ENCODE measurements around the gene LRP1. TPM values are rescaled to one million over a fixed set of nuclear protein-coding genes. Genes with fewer than 3 reads are reported as not detected.

Gene LRP1
- total RNA-seq, 1 donor from 2014 or later = 708 TPM

DNA sequence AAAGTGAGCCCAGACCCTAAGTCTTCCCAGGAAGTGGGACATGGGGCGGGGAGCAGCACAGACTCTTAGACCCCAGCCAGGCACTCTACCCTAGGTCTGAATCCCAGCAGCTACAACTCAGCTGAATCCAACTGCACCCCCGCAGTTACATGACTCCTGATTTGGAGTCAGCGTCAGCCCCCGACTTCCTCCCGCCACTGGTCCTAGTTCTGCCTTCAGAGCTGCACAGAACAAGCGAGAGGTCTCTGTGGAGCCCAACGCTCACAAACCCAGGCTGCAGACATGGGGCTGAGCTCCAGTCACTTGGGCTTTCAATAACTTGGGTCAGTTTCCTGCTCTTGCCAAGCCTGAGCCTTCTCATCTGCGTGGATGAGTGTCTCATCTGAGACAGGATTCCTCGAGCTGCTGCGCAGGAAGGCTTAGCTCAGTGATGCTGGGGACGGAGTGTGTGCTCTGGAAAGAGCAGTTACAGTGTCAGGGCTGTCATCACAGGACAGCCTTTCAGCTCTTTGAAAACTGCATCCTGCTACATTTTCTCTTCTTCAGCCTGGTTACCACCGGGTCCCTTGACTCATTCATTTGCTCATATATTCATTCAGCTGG is 57.7 kb downstream of the LRP1 start:
- no peak for DNase-seq (ENCODE audit: low spot score in 2 of 2)
- Histone ChIP-seq H3K36me3 (peaks cover 89 to 91% of the 10 kb centered on the region in 2 donors), H3K4me3 (no peak overlapping the region), H3K27me3 (no peaks in the 10 kb centered on the region), H3K27ac (no peak overlapping the region), H3K4me1 (no peaks in the 10 kb centered on the region), H3K9me3 (no peaks in the 10 kb centered on the region)
- TF ChIP-seq, protein P1, sequence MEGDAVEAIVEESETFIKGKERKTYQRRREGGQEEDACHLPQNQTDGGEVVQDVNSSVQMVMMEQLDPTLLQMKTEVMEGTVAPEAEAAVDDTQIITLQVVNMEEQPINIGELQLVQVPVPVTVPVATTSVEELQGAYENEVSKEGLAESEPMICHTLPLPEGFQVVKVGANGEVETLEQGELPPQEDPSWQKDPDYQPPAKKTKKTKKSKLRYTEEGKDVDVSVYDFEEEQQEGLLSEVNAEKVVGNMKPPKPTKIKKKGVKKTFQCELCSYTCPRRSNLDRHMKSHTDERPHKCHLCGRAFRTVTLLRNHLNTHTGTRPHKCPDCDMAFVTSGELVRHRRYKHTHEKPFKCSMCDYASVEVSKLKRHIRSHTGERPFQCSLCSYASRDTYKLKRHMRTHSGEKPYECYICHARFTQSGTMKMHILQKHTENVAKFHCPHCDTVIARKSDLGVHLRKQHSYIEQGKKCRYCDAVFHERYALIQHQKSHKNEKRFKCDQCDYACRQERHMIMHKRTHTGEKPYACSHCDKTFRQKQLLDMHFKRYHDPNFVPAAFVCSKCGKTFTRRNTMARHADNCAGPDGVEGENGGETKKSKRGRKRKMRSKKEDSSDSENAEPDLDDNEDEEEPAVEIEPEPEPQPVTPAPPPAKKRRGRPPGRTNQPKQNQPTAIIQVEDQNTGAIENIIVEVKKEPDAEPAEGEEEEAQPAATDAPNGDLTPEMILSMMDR (IDR thresholded peaks at IDR 0.05) = no peak
- intact Hi-C loops (cut with DNase I) = no loop called here

DNA sequence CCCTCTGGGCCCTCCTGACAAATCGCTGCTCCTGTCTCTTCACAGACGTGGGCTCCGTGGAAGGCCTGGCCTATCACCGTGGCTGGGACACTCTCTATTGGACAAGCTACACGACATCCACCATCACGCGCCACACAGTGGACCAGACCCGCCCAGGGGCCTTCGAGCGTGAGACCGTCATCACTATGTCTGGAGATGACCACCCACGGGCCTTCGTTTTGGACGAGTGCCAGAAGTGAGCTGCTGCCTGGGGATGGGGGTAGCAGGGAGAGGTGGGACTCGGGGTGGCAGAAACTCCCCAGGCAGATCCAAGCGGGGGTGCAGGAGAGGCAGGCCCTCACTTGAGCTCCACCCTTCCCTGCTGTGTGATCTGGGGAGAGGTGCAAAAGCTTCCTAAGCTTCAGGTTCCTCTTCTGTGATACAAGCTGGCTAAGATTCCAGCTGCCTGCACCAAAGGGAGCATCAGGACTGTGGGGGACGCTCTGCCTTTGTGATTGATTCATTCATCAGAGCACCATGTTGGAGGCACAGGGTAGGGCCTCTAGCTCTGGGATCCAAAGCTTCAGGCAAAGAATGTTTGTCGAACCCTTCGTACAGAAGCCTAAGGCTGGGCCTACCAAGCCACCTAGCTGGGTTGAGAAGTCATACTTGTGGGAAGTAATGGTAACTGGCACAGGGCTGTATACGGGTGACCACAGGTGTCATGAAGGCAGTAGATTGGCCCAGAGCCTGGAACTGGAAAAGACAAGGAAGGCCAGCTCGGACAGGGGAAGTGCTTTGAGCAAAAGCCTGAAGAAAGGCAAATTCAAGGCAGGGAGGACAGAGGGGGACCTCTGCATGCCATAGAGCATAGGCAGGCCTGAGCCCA is 59.2 kb downstream of the LRP1 start:
- H3K4me3 ChIP-seq = no peak overlapping the region
- H3K9me3 ChIP-seq = no peaks in the 10 kb centered on the region
- H3K4me1 ChIP-seq = no peaks in the 10 kb centered on the region
- no peaks in the 10 kb centered on the region for H3K27me3 ChIP-seq
- no peak for DNase-seq (ENCODE audit: low spot score in 2 of 2)
- intact Hi-C loops (cut with DNase I) = no loop called here
- TF ChIP-seq, protein P1 (IDR thresholded peaks at IDR 0.05) = no peak
- H3K27ac ChIP-seq = no peak overlapping the region
- peaks cover 91 to 95% of the 10 kb centered on the region in 2 donors for H3K36me3 ChIP-seq

DNA sequence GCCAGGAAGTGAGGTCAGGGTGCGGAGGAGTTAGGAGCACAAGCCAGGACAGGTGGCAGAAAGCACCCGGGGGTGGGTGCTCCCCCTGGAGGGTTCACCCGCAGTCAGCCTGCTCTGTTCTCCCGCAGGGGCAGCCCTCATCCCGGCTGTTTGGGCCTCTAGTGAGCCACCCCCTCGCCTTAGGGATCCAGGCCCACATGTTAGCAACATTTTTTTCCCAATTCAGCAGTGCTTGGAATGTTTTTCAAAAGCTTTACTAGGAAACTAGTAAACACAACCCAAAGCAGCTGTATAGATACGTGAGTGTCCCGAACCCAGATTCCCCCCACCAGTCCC is 59.8 kb downstream of the LRP1 start:
- no peak for DNase-seq (ENCODE audit: low spot score in 2 of 2)
- peaks cover 97 to 100% of the 10 kb centered on the region in 2 donors for H3K36me3 ChIP-seq

DNA sequence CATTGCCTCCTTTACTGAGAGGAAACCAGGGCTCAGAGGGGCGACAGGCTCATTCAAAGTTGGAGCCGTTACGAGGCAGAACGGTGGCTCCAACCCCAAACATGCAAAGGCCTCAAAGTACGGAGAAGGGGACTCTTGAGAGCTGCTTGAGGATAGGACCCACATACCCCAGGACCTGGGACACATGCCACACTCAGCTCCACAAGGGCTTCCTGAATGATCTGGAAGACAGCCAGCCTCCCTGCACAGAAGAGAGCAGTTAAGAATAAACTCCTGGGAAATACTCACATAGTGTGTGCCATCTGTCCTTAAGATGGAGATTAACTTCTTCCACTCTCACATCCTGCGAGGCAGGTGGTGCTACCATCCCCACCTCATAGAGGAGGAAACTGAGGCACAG is 61.8 kb downstream of the LRP1 start:
- intact Hi-C loops (cut with DNase I) = no loop called here
- TF ChIP-seq, protein P1 (IDR thresholded peaks at IDR 0.05) = no peak
- H3K9me3 ChIP-seq = no peaks in the 10 kb centered on the region
- DNase-seq (ENCODE audit: low spot score in 2 of 2) = no peak
- H3K27ac ChIP-seq = peak overlapping the region in 1 of 2 donors; percentile 27
- H3K4me1 ChIP-seq = no peaks in the 10 kb centered on the region
- H3K4me3 ChIP-seq = no peak overlapping the region
- H3K27me3 ChIP-seq = no peaks in the 10 kb centered on the region
- H3K36me3 ChIP-seq = peaks cover 99 to 100% of the 10 kb centered on the region in 2 donors

More for the DNA sequence above, 59.8 kb downstream of the LRP1 start:
- no peaks in the 10 kb centered on the region for H3K9me3 ChIP-seq
- TF ChIP-seq, protein P1 (IDR thresholded peaks at IDR 0.05) = no peak
- H3K4me3 ChIP-seq = no peak overlapping the region
- no peaks in the 10 kb centered on the region for H3K4me1 ChIP-seq
- H3K27ac ChIP-seq = no peak overlapping the region
- intact Hi-C loops (cut with DNase I) = no loop called here
- H3K27me3 ChIP-seq = no peaks in the 10 kb centered on the region

DNA sequence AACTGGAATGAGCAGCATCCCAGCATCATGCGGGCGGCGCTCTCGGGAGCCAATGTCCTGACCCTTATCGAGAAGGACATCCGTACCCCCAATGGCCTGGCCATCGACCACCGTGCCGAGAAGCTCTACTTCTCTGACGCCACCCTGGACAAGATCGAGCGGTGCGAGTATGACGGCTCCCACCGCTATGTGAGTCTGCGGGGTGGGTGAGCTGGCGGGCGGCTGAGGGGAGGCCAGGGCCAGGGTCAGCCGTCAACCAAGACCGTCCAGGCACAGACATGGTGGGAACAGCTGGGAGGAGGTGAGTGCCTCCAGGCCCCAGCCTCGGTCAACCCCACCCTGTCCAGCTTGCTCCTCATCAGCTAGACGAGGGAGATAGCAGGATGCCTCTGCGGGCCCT is 62.5 kb downstream of the LRP1 start:
- intact Hi-C loops (cut with DNase I) = no loop called here
- Histone ChIP-seq H3K9me3 (no peaks in the 10 kb centered on the region), H3K4me1 (no peaks in the 10 kb centered on the region), H3K27me3 (no peaks in the 10 kb centered on the region), H3K4me3 (no peak overlapping the region), H3K27ac (no peak overlapping the region), H3K36me3 (peaks cover 99 to 100% of the 10 kb centered on the region in 2 donors)
- TF ChIP-seq, protein P1 (IDR thresholded peaks at IDR 0.05) = no peak
- DNase-seq (ENCODE audit: low spot score in 2 of 2) = no peak
